K562 (cell line): ENCODE results near the gene CCR7. TPM values are rescaled to one million over a fixed set of nuclear protein-coding genes. Genes with fewer than 3 reads are reported as not detected.

Source experiments
- CBX1 ChIP-seq: sonication (generic); IDR thresholded peaks from 2 replicates; pipeline ENCODE4 v1.6.1; 2016; ENCODE audit warnings: antibody characterized with exemption, low read depth, mild to moderate bottlenecking
- CLOCK ChIP-seq: fragments of 250-450 bp; sonication (Bioruptor Pico); IDR thresholded peaks from 2 replicates; pipeline ENCODE4 v1.4.0; 2020; ENCODE audit warnings: mild to moderate bottlenecking, moderate library complexity, borderline replicate concordance
- CTCFL ChIP-seq: IDR thresholded peaks from 2 replicates; pipeline ENCODE4 v1.6.1; 2011; ENCODE audit warnings: borderline replicate concordance, low read depth, mild to moderate bottlenecking, moderate library complexity, low read length; ENCODE audit not compliant: insufficient read depth, poor library complexity, severe bottlenecking
- E2F3 ChIP-seq: fragments of 250-450 bp; sonication (Bioruptor Pico); IDR thresholded peaks from 2 replicates; pipeline ENCODE4 v1.4.0; 2020; ENCODE audit warnings: mild to moderate bottlenecking
- HSF4 ChIP-seq: fragments of 250-450 bp; sonication (Bioruptor Pico); IDR thresholded peaks from 2 replicates; pipeline ENCODE4 v2.1.2; 2022; ENCODE audit warnings: mild to moderate bottlenecking, moderate library complexity, borderline replicate concordance
- MEIS2 ChIP-seq: fragments of 450-650 bp; IDR thresholded peaks from 2 replicates; pipeline ENCODE4 v1.6.1; 2014; ENCODE audit warnings: mild to moderate bottlenecking; ENCODE audit not compliant: partially characterized antibody
- NCOA2 ChIP-seq, 2 experiments: fragments of 450-650 bp; IDR thresholded peaks; 2 replicates each; pipeline ENCODE4 v1.6.1; 2018; ENCODE audit warnings: mild to moderate bottlenecking in 2 of 2, moderate library complexity in 1 of 2; ENCODE audit not compliant: partially characterized antibody in 2 of 2
- NFE2 ChIP-seq: IDR thresholded peaks from 2 replicates; pipeline ENCODE4 v1.6.1; 2014; ENCODE audit warnings: antibody characterized with exemption, low read depth
- POLR2AphosphoS5 ChIP-seq: IDR thresholded peaks from 2 replicates; pipeline ENCODE4 v1.6.1; 2011; ENCODE audit warnings: mild to moderate bottlenecking, low read depth, low read length, moderate library complexity; ENCODE audit not compliant: control insufficient read depth, insufficient read depth
- SIN3A ChIP-seq, 2 experiments: fragments of 150-350 bp in 1 of 2; IDR thresholded peaks; 2 replicates each; pipeline ENCODE4 v1.6.1; 2011 to 2016; ENCODE audit warnings: borderline replicate concordance in 2 of 2, low read depth in 2 of 2, low read length in 2 of 2, mild to moderate bottlenecking in 2 of 2, moderate library complexity in 2 of 2; ENCODE audit not compliant: control insufficient read depth in 1 of 2
- SRF ChIP-seq, 2 experiments: fragments of 250-450, 450-650 bp in 1 of 2; sonication (Bioruptor Pico) in 1 of 2; sonication (generic) in 1 of 2; formaldehyde crosslinking; IDR thresholded peaks; 2 replicates each; pipeline versions ENCODE4 v1.5.0 to v1.5.1; 2020 to 2022; ENCODE audit warnings: mild to moderate bottlenecking in 1 of 2, missing genetic modification reagents in 1 of 2
- WHSC1 ChIP-seq: IDR thresholded peaks from one replicate; pipeline ENCODE4 v1.6.1; 2012; ENCODE audit warnings: low read length, control low read depth, inconsistent platforms
- ZBTB12 ChIP-seq: fragments of 250-450 bp; sonication (Bioruptor Pico); IDR thresholded peaks from 2 replicates; pipeline ENCODE4 v1.4.0; 2020
- ZBTB33 ChIP-seq: sonication (generic); formaldehyde crosslinking; IDR thresholded peaks from 2 replicates; pipeline ENCODE4 v1.8.1; 2023; ENCODE audit warnings: mild to moderate bottlenecking, missing genetic modification reagents
- ZNF280B ChIP-seq: fragments of 250-450 bp; sonication (Bioruptor Pico); IDR thresholded peaks from 2 replicates; pipeline ENCODE4 v1.5.1; 2021; ENCODE audit warnings: mild to moderate bottlenecking
- ZNF778 ChIP-seq: fragments of 450-650 bp; formaldehyde crosslinking; IDR thresholded peaks from 2 replicates; pipeline ENCODE4 v1.4.0; 2020; ENCODE audit warnings: mild to moderate bottlenecking, moderate library complexity
- polyA plus RNA-seq, 8 experiments: library from polyadenylated mRNA; depleted of rRNA in 4 of 8; stranded (reverse) in 5 of 8; unstranded in 3 of 8; fragments of >200 nt; fragmentation: Nextera tagmentation in 2 of 8; fragmentation: Illumina TruSeq in 1 of 8; extraction: Ambion mirVana in 2 of 8; extraction: Trizol in 1 of 8; gene quantifications; 2 replicates each; pipeline versions ENCODE4 v1.2.1 to v1.2.3, GENCODE V29; 2011 to 2014; ENCODE audit warnings: inconsistent platforms in 1 of 8, missing spikeins in 1 of 8
- total RNA-seq, 7 experiments: library from RNA; depleted of rRNA in 6 of 7; stranded (reverse); fragments of >200 nt in 6 of 7; fragmentation: Illumina TruSeq in 2 of 7; extraction: Trizol in 2 of 7; gene quantifications; 2 replicates each; pipeline versions ENCODE4 v1.2.1 to v1.2.3, GENCODE V29; 2011 to 2021; ENCODE audit warnings: low replicate concordance in 1 of 7

The CCR7 gene
- total and polyA plus RNA-seq, 9 of the 15 experiments (the other 6 are each of a cell fraction or from before 2014, with no cell fraction given): 0.14 to 1.4 (median 0.56) TPM

- TF ChIP-seq CTCFL (no peak), MEIS2 (no peak), ZNF280B (no peak), HSF4 (CRISPR knock-in tag) (no peak), CBX1 (no peak), SIN3A (IDR thresholded peaks at IDR 0.05; ENCODE audit: borderline replicate concordance in 2 of 2, control insufficient read depth in 1 of 2, low read depth in 2 of 2, low read length in 2 of 2) (no peak), ZBTB12 (CRISPR knock-in tag) (no peak), NFE2 (peak; percentile 83), NCOA2 (IDR thresholded peaks at IDR 0.05; ENCODE audit: partially characterized antibody in 2 of 2) (no peak), ZBTB33 (CRISPR knock-in tag) (no peak), ZNF778 (CRISPR knock-in tag) (no peak), SRF (CRISPR knock-in tag; IDR thresholded peaks at IDR 0.05) (no peak), E2F3 (CRISPR knock-in tag) (no peak), POLR2AphosphoS5 (peak; percentile 94), WHSC1 (no peak), CLOCK (CRISPR knock-in tag) (no peak)
These were observed 28.7 kb downstream of the CCR7 start (continued) for GRCh38 chr17:40536295-40537171.
